Measurements from ENCODE around the gene SLIT3.

GRCh38 chr5:168975331-168975730 is 325.6 kb downstream of the SLIT3 start:
- TF ChIP-seq, protein P1, sequence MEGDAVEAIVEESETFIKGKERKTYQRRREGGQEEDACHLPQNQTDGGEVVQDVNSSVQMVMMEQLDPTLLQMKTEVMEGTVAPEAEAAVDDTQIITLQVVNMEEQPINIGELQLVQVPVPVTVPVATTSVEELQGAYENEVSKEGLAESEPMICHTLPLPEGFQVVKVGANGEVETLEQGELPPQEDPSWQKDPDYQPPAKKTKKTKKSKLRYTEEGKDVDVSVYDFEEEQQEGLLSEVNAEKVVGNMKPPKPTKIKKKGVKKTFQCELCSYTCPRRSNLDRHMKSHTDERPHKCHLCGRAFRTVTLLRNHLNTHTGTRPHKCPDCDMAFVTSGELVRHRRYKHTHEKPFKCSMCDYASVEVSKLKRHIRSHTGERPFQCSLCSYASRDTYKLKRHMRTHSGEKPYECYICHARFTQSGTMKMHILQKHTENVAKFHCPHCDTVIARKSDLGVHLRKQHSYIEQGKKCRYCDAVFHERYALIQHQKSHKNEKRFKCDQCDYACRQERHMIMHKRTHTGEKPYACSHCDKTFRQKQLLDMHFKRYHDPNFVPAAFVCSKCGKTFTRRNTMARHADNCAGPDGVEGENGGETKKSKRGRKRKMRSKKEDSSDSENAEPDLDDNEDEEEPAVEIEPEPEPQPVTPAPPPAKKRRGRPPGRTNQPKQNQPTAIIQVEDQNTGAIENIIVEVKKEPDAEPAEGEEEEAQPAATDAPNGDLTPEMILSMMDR (IDR thresholded peaks at IDR 0.05), result no peak
- no peak for TF ChIP-seq POLR2A (IDR thresholded peaks at IDR 0.05)
